D721Med (cell line): ENCODE results near the gene FBRSL1.
A peak's percentile ranks its signal among the peaks of the same experiment; 100 is the strongest.

Experiments used
- DNase-seq: peaks from one replicate; pipeline ENCODE4 v3.0.0; 2011; ENCODE audit warnings: low spot score; ENCODE audit not compliant: insufficient read length
- FAIRE-seq: peaks from 2 replicates; lab custom pipeline; 2011; peaks lifted over from hg19 to GRCh38; lab: Jason Lieb, UNC
- CTCF ChIP-seq: IDR thresholded peaks from 2 replicates; pipeline ENCODE4 v1.5.1; 2012; ENCODE audit warnings: mild to moderate bottlenecking, control low read depth; ENCODE audit not compliant: insufficient read depth; ENCODE audit errors: missing control alignments

FBRSL1 gene

DNA sequence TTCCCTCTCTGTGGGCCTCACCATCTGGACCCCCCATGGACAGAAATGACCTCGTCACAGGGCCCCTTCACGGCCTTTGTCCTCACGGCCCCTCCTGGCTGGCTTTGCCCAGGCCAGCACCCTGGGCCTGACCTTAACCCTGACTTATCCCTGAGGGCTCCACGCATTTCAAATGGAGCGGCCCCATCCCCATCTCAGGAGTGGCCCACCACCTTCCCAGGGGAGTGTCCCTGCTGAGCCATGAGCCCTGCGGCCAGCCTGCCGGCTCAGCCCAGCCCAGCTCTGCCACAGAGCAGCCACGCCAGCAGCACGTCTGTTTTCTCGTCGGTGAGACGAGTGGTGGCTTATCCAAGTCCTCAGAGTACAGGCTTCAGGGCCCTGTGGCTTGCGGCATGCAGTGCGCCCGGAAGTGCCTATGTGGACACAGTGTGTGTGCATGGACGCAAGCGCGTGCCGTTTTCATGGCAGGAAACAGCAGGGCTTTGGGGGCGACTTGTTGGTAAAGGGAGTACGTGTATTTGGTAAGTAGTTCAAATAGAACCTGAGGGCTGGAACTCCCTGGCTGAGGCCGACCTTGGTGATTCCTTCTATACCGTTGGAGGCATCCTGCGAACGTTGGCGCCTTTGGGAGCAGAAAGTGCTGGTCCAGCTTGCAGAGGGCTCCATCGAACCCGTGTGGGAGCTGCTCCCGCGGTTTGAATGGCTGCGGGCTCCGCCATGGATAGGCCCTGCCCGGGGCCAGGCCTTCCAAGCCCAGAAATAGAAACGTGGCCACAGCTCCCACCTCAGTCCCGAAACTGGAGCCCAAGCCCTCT is 68.3 kb downstream of the FBRSL1 start:
- DNase-seq (no peak), FAIRE-seq (no peak)
- TF ChIP-seq CTCF = no peak

GRCh38 chr12:132558861-132559623 is 69.1 kb downstream of the FBRSL1 start:
- DNase-seq (no peak), FAIRE-seq (no peak)
- no peak for TF ChIP-seq CTCF

DNA sequence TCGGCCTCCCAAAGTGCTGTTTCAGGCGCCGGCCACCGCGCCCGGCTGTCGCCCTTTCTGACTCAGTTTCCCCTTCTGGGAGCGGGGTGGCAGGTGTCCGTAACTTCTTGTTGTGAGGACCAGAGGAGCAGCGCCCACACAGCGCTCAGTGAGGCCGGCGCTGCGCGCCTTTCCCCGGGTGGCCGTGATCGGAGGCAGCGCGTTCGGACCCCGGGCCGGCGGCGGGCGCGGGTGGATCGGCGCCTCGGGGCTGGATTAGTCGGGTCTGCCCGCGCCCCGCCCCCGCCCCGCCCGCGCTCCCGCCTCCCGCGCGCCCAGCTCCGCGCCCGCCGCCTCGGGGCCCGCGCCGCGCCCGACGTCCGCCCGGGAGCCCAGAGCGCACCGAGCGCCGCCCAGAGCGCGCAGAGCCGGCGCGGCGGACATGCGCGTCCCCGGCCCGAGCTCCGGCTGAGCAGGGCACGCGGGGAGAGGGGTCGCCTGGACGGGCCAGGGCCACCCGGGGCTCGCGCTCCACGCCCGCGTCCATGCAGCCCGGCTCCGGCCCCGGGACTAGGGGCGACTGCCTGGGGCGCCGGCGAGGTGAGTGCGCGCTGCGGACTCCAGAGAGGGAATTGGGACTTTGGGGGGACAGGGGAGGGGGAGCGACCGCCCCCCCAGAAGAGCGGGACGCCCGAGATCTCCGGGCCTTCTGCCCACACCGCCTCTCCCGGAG is 69.9 kb downstream of the FBRSL1 start:
- FAIRE-seq (no peak), DNase-seq (peak; percentile 93)
- no peak for TF ChIP-seq CTCF

DNA sequence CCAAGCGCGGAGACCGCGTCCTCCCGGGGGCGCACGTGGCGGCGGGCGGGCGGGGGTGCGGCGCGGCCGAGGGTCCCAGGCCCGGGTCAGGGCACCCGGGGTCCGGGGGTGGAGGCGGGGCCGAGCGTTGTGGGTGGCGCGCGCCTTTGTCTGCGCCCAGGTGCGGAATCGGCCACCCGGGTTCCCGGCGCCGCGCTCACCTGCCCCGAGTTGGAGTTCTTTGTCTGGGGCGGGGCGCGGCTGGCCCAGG is 70.3 kb downstream of the FBRSL1 start:
- no peak for TF ChIP-seq CTCF
- DNase-seq (no peak), FAIRE-seq (no peak)

GRCh38 chr12:132560614-132561426 is 70.9 kb downstream of the FBRSL1 start:
- DNase-seq (peak; percentile 96), FAIRE-seq (no peak)
- TF ChIP-seq CTCF = peak; percentile 76
